Neural progenitor cell (in vitro differentiated cells): ENCODE measurements around the gene ACOXL. TPM values are rescaled to one million over a fixed set of nuclear protein-coding genes. Genes with fewer than 3 reads are reported as not detected.

Experiments
- DNase-seq: peaks from one replicate; pipeline ENCODE4 v3.0.0-alpha.2; 2016; ENCODE audit warnings: low spot score
- H2AFZ ChIP-seq: fragments of 200-600 bp; sonication (generic); replicated peaks from 2 replicates; pipeline ENCODE4 v1.6.1; 2016; ENCODE audit warnings: antibody characterized with exemption
- H3F3A ChIP-seq: fragments of 200-600 bp; sonication (generic); 2 replicates; pipeline ENCODE4 v1.6.1; 2016; ENCODE audit warnings: antibody characterized with exemption, low read depth
- H3K27ac ChIP-seq: fragments of 200-600 bp; sonication (generic); 2 replicates; pipeline ENCODE4 v1.5.1; 2016; ENCODE audit warnings: mild to moderate bottlenecking
- H3K27me3 ChIP-seq: fragments of 200-600 bp; sonication (generic); 2 replicates; pipeline ENCODE4 v1.6.1; 2016; ENCODE audit warnings: mild to moderate bottlenecking, moderate library complexity
- H3K36me3 ChIP-seq: fragments of 200-600 bp; sonication (generic); 2 replicates; pipeline ENCODE4 v1.5.1; 2016
- H3K4me1 ChIP-seq: fragments of 200-600 bp; sonication (generic); 2 replicates; pipeline ENCODE4 v1.6.1; 2016; ENCODE audit warnings: mixed run types
- H3K4me2 ChIP-seq: fragments of 200-600 bp; sonication (generic); 2 replicates; pipeline ENCODE4 v1.6.1; 2016
- H3K4me3 ChIP-seq: fragments of 200-600 bp; sonication (generic); 2 replicates; pipeline ENCODE4 v1.5.1; 2016
- H3K79me2 ChIP-seq: fragments of 200-600 bp; sonication (generic); 2 replicates; pipeline ENCODE4 v1.6.1; 2016; ENCODE audit warnings: low read depth
- H3K9ac ChIP-seq: fragments of 200-600 bp; sonication (generic); 2 replicates; pipeline ENCODE4 v1.6.1; 2016
- H3K9me3 ChIP-seq: fragments of 200-600 bp; sonication (generic); 2 replicates; pipeline ENCODE4 v1.5.1; 2016; ENCODE audit warnings: low read depth
- H4K20me1 ChIP-seq: fragments of 200-600 bp; sonication (generic); 2 replicates; pipeline ENCODE4 v1.6.1; 2016; ENCODE audit warnings: low read depth
- H3K27ac Mint-ChIP-seq: 3 replicates; pipeline ENCODE4 v1.8.0; 2021; ENCODE audit warnings: mixed read lengths
- H3K27me3 Mint-ChIP-seq: 2 replicates; pipeline ENCODE4 v1.8.0; 2022; ENCODE audit warnings: low read depth, mild to moderate bottlenecking, inconsistent platforms, moderate library complexity, mixed read lengths; ENCODE audit not compliant: insufficient read depth
- H3K36me3 Mint-ChIP-seq: 3 replicates; pipeline ENCODE4 v1.8.0; 2021; ENCODE audit warnings: mixed read lengths
- H3K4me1 Mint-ChIP-seq: 3 replicates; pipeline ENCODE4 v1.8.0; 2021; ENCODE audit warnings: mixed read lengths
- H3K4me3 Mint-ChIP-seq: 3 replicates; pipeline ENCODE4 v1.8.0; 2021; ENCODE audit warnings: mild to moderate bottlenecking, moderate library complexity, mixed read lengths
- H3K9me3 Mint-ChIP-seq: 3 replicates; pipeline ENCODE4 v1.8.0; 2020; ENCODE audit warnings: mixed read lengths
- EZH2 ChIP-seq: fragments of 200-600 bp; sonication (generic); IDR thresholded peaks from 2 replicates; pipeline ENCODE4 v1.6.1; 2017; ENCODE audit warnings: antibody characterized with exemption, mild to moderate bottlenecking, moderate library complexity
- EZH2phosphoT487 ChIP-seq: fragments of 200-600 bp; sonication (generic); IDR thresholded peaks from 2 replicates; pipeline ENCODE4 v1.6.1; 2017; ENCODE audit warnings: antibody characterized with exemption
- total RNA-seq: library from RNA; depleted of rRNA; stranded (reverse); fragments of >200 nt; gene quantifications from 2 replicates; pipeline ENCODE4 v1.2.3, GENCODE V29; 2015; ENCODE audit warnings: low replicate concordance
- TF ChIP-seq, protein P1 (sequence below): fragments of 200-600 bp; sonication (generic); IDR thresholded peaks from 2 replicates; pipeline ENCODE4 v1.5.1; 2017; ENCODE audit warnings: antibody characterized with exemption, mild to moderate bottlenecking

ACOXL gene
- total RNA-seq, 1 donor from 2014 or later: 2.9 TPM

DNA sequence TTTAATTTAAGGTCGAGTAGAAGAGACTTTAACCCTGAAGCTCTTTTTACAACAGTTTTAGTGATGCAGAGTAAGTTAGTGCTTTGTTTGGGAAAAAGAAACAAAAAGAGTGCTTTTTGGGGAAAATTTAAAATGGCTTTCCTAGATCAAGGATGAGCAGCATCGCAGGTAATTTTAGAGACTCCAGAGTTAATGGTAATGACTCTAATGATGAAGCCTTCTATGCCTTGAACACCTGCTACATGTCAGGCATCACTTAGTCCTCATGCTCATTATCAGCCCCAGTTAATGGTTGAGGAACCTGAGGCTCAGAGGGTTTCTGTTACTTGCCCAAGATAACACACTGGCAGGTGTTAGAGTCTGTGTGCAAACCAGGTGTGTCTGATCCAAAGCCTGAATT lies 167.8 kb downstream of the ACOXL start:
- Mint-ChIP-seq H3K9me3 (peaks cover 12% of the 10 kb centered on the region), H3K27ac (no peak overlapping the region), H3K36me3 (no peaks in the 10 kb centered on the region), H3K4me1 (peaks cover 20% of the 10 kb centered on the region), H3K27me3 (peaks cover 9% of the 10 kb centered on the region), H3K4me3 (no peak overlapping the region)
- peaks cover 24% of the 10 kb centered on the region for H3K4me1 ChIP-seq
- H3K9me3 ChIP-seq: no peaks in the 10 kb centered on the region
- H3K4me2 ChIP-seq: peak overlapping the region; percentile 34
- H3F3A ChIP-seq: no peaks in the 10 kb centered on the region
- H3K27ac ChIP-seq: no peak overlapping the region
- no peaks in the 10 kb centered on the region for H4K20me1 ChIP-seq
- DNase-seq: no peak
- no peaks in the 10 kb centered on the region for H3K79me2 ChIP-seq
- H3K9ac ChIP-seq: no peak overlapping the region
- TF ChIP-seq EZH2: no peak
- H3K4me3 ChIP-seq: no peak overlapping the region
- no peak overlapping the region for H2AFZ ChIP-seq
- H3K27me3 ChIP-seq: no peaks in the 10 kb centered on the region
- H3K36me3 ChIP-seq: no peaks in the 10 kb centered on the region

DNA sequence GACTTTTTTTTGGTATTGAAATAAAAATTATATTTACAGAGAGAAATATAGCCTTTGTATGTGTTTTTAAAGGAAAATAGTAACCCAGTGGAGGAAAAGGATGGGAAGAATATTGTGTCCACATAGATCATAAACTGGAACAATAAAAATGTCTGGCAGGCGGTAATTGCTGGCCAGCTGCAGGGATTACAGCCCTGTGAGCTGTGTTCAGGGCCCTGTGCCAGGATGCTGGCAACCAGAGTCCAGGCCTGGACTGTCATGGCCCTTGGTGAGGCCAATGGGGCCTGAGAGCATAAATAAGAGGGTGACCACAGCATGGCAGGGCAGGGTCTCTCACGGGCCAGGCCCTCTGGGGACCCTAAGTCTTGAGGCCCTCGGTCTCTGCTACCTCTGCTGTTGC lies 171.2 kb downstream of the ACOXL start:
- TF ChIP-seq, protein P1, sequence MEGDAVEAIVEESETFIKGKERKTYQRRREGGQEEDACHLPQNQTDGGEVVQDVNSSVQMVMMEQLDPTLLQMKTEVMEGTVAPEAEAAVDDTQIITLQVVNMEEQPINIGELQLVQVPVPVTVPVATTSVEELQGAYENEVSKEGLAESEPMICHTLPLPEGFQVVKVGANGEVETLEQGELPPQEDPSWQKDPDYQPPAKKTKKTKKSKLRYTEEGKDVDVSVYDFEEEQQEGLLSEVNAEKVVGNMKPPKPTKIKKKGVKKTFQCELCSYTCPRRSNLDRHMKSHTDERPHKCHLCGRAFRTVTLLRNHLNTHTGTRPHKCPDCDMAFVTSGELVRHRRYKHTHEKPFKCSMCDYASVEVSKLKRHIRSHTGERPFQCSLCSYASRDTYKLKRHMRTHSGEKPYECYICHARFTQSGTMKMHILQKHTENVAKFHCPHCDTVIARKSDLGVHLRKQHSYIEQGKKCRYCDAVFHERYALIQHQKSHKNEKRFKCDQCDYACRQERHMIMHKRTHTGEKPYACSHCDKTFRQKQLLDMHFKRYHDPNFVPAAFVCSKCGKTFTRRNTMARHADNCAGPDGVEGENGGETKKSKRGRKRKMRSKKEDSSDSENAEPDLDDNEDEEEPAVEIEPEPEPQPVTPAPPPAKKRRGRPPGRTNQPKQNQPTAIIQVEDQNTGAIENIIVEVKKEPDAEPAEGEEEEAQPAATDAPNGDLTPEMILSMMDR: no peak
- TF ChIP-seq EZH2phosphoT487: no peak
- TF ChIP-seq EZH2: no peak
- H3K36me3 ChIP-seq: no peaks in the 10 kb centered on the region
- no peak overlapping the region for H3K27ac Mint-ChIP-seq
- no peak overlapping the region for H3K4me3 ChIP-seq
- DNase-seq: no peak
- H3K4me3 Mint-ChIP-seq: no peak overlapping the region
- no peaks in the 10 kb centered on the region for H3F3A ChIP-seq
- H3K9me3 Mint-ChIP-seq: peaks cover under 1% of the 10 kb centered on the region
- H3K36me3 Mint-ChIP-seq: no peaks in the 10 kb centered on the region
- no peak overlapping the region for H2AFZ ChIP-seq
- H4K20me1 ChIP-seq: no peaks in the 10 kb centered on the region
- H3K27me3 ChIP-seq: no peaks in the 10 kb centered on the region
- no peak overlapping the region for H3K9ac ChIP-seq
- H3K4me1 ChIP-seq: peaks cover 24% of the 10 kb centered on the region
- H3K4me1 Mint-ChIP-seq: peaks cover 20% of the 10 kb centered on the region
- no peak overlapping the region for H3K27ac ChIP-seq
- H3K4me2 ChIP-seq: no peak overlapping the region
- peaks cover 11% of the 10 kb centered on the region for H3K27me3 Mint-ChIP-seq
- no peaks in the 10 kb centered on the region for H3K79me2 ChIP-seq
- H3K9me3 ChIP-seq: no peaks in the 10 kb centered on the region

- no peaks in the 10 kb centered on the region for H3F3A ChIP-seq
- Mint-ChIP-seq H3K9me3 (no peaks in the 10 kb centered on the region), H3K36me3 (no peaks in the 10 kb centered on the region), H3K4me1 (peaks cover 19% of the 10 kb centered on the region), H3K27me3 (peaks cover 11% of the 10 kb centered on the region), H3K27ac (no peak overlapping the region), H3K4me3 (no peak overlapping the region)
- H3K27me3 ChIP-seq: no peaks in the 10 kb centered on the region
- no peak overlapping the region for H3K27ac ChIP-seq
- H3K9ac ChIP-seq: no peak overlapping the region
- peaks cover 23% of the 10 kb centered on the region for H3K4me1 ChIP-seq
- H2AFZ ChIP-seq: no peak overlapping the region
- DNase-seq: no peak
- no peak for TF ChIP-seq EZH2
- TF ChIP-seq, protein P1: no peak
- TF ChIP-seq EZH2phosphoT487: no peak
- no peaks in the 10 kb centered on the region for H3K79me2 ChIP-seq
- no peaks in the 10 kb centered on the region for H3K36me3 ChIP-seq
- H3K4me2 ChIP-seq: peak overlapping the region; percentile 12
- no peak overlapping the region for H3K4me3 ChIP-seq
- H4K20me1 ChIP-seq: no peaks in the 10 kb centered on the region
- H3K9me3 ChIP-seq: no peaks in the 10 kb centered on the region
Measured at GRCh38 chr2:110904116-110904778, 171.9 kb downstream of the ACOXL start.

GRCh38 chr2:110904779-110905148 lies 172.4 kb downstream of the ACOXL start:
- Histone ChIP-seq H3F3A (no peaks in the 10 kb centered on the region), H3K27ac (no peak overlapping the region), H3K9me3 (no peaks in the 10 kb centered on the region), H3K36me3 (no peaks in the 10 kb centered on the region), H4K20me1 (no peaks in the 10 kb centered on the region), H3K4me3 (no peak overlapping the region), H3K27me3 (no peaks in the 10 kb centered on the region), H2AFZ (no peak overlapping the region), H3K79me2 (no peaks in the 10 kb centered on the region), H3K4me1 (peaks cover 18% of the 10 kb centered on the region), H3K9ac (no peak overlapping the region), H3K4me2 (peak overlapping the region; percentile 12)
- Mint-ChIP-seq H3K4me1 (peaks cover 13% of the 10 kb centered on the region), H3K27me3 (peaks cover 11% of the 10 kb centered on the region), H3K36me3 (no peaks in the 10 kb centered on the region), H3K4me3 (no peak overlapping the region), H3K27ac (no peak overlapping the region), H3K9me3 (no peaks in the 10 kb centered on the region)
- DNase-seq: peak; percentile 32
- TF ChIP-seq EZH2phosphoT487: no peak
- TF ChIP-seq EZH2: no peak
- TF ChIP-seq, protein P1: no peak
